GM20000 (cell line): ENCODE data around the gene SERPINB1.

Experiments used
- DNase-seq: peaks from one replicate; pipeline ENCODE4 v3.0.0; 2012; ENCODE audit warnings: low spot score
- CTCF ChIP-seq: IDR thresholded peaks from 2 replicates; pipeline ENCODE4 v1.5.1; 2012; ENCODE audit warnings: mild to moderate bottlenecking, control low read depth; ENCODE audit errors: extremely low read depth, missing control alignments

The SERPINB1 gene

DNA sequence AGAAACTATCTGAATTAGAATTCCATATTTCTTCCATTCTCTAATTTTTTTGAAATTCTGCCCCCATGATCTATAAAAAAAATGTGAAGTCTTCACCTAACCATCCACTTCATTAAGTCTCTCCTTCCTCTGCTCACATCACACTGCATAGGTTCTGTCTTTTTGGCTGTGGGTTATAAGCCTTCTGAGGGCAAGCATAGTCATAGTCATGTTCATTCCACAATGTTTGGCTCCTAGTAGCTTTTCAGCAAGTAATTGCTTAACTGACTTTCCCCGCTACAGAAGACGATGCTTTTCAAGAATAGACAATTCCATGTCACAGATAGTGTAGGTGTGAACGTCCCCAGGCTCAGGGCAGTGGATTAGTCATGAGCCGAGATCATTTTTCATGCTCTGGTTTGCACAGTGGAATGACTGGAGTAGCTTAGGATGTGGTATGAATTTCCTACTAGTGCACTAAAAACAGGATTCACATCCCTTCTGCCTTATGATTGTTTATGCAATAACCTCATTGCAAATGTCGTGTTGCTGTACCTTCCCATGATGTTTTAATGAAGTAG, 47.4 kb downstream of the SERPINB1 start:
- TF ChIP-seq CTCF: no peak

GRCh38 chr6:2793534-2794151, 48.0 kb downstream of the SERPINB1 start:
- no peak for DNase-seq

More for the DNA sequence above, 47.4 kb downstream of the SERPINB1 start:
- DNase-seq: no peak

DNA sequence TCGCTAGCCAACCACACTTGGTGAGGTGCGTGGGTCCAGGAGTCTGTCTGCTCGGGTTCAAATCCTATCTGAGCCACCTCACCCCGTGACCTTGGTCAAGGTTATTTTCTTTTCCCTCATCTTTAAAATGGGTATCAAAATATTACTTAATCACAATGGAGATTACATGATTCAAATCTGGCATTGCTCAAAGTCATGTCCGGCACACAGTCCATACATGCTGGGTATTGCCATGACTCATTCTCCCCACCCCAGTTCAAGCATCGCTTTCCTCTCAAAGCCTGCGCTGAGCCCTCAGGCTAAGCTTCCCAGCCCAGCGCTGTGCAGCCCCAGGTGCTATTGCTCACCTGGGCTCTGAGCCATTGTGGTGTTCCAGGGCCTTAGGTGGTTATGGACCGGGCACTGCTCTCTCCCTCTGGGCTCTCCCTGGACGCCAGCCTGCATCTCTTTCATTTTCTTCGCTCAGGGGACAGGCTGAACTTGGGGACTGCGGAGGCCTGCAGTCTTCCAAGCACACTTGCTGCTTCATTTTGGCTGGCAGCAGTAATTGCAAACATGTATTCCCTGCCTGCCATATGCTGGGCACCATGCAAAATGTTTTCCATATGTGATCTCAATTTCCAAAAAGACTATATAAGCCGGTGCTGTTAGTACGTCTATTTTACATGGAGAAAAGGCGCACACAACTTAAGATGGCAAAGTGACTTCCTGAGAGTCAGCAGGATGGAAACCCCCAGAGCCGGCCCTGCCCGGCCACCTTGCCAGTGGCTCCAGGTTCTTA, 49.1 kb downstream of the SERPINB1 start:
- TF ChIP-seq CTCF: no peak
- no peak for DNase-seq

More at GRCh38 chr6:2793534-2794151, 48.0 kb downstream of the SERPINB1 start:
- TF ChIP-seq CTCF: no peak

DNA sequence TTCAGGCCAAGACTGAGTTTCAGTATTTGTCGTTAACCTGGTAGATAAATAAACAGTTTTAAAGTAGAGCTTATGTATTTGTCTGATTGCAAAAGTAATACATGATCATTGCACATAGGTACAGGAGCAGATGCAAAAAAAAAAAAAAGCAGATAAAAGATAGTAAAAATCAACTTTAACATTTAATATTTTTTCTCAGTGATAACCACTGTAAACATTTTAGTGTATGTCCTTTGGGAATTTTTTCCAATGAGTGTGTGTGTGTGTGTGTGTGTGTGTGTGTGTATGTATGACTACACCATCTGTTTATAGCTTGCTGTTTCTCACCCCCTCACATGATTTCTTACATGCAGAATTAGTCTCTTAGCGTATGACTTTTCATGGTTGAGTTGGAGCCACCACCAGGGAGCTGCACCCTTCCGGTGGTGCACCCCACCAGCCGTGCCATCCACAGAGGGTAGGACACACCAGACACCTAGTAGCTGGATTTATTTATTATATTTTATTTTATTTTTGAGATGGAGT, 50.2 kb downstream of the SERPINB1 start:
- no peak for DNase-seq
- no peak for TF ChIP-seq CTCF

DNA sequence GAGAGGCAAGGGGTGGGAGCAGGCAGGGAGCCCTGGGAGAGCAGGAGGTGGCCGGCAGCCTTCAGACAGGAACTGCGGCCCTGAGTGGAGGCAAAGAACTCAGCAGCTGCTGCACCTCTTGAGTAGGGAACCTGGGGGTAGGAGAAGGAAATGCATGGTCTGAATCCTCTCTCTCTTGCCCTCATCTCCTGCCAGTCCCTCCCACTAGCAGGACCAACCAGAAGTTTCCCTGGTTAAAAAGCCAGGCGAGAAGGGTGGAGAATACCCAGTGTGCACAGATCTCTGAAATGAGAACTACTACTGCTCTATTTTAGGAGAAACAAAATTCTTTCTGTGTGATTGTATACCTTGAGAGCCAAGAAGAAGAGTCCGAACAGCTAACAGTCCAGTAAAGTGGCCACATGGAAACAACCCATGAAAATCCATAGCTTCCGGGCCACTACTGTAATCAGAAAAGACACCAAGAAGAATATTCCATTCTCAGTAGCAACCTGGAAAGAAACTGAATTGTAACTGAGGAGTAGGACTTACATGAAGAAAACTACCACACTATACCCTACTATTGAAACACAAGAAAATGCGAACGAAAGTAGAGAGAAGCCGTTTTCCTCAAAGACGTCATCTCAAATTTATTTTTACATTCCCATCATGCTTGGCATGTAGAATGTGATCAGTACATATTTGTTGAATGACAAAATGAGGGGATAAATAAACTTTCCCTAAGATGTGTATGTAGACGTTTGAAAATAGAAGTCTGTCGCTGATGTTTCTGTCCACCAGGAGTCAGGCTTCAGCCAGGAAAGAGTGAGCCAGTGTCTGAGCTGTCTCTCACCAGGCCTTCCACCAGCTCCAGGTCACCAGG, 50.8 kb downstream of the SERPINB1 start:
- TF ChIP-seq CTCF: peak; percentile 63
- peak; percentile 75 for DNase-seq

- TF ChIP-seq CTCF: no peak
- no peak for DNase-seq
Measured at GRCh38 chr6:2786269-2786668, 55.4 kb downstream of the SERPINB1 start.
